ENCODE results near the gene FIZ1.

FIZ1 gene

DNA sequence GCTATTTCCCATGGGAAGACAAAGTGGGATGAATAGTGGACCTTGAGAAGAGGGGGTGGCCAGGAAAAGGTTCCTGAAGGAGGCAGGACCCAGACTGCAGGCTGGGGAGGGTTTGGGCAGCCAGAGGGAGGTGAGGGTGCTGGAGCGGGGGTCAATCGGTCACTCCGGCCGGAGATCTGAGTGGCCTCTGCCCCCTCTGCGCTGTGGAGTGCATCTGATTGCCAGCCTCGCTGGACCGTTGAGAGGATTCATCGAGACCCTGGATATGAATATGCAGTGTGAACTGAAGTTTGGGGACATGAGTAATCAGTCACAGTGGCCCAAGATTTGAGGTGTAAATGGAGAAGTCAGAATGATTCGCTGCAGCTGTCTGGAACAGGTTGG, 36.0 kb upstream of the FIZ1 start:
- H3K4me2 ChIP-seq (ENCODE audit: low read length, poor library complexity, severe bottlenecking): peak overlapping the region; percentile 87
- no peak overlapping the region for H2BK12ac ChIP-seq (ENCODE audit: low read length in 2 of 2)
- H4K8ac ChIP-seq (ENCODE audit: low read length): peak overlapping the region; percentile 74
- H2AFZ ChIP-seq (ENCODE audit: low read depth, low read length): no peak overlapping the region
- H2AK5ac ChIP-seq (ENCODE audit: low read length, severe bottlenecking): peak overlapping the region; percentile 71
- H3K23ac ChIP-seq (ENCODE audit: low read length in 2 of 2): no peak overlapping the region
- H3K4me1 ChIP-seq (ENCODE audit: control insufficient read depth, insufficient read depth, low read depth, low read length): peaks cover 32% of the 10 kb centered on the region
- H3K14ac ChIP-seq (ENCODE audit: low read length in 2 of 2): peak overlapping the region in 1 of 2 experiments; percentile 100
- 10% methylated on average over 9 of the region's 9 CpGs for WGBS
- DNase-seq: no peak
- H2BK120ac ChIP-seq (ENCODE audit: low read depth, low read length): peak overlapping the region; percentile 66
- no peaks in the 10 kb centered on the region for H3K27me3 ChIP-seq (ENCODE audit: control insufficient read depth in 1 of 2, insufficient read depth in 1 of 2, low read length in 2 of 2)
- peak overlapping the region; percentile 94 to 96 for H3K4me3 ChIP-seq (ENCODE audit: insufficient read depth in 1 of 2, low read depth in 1 of 2, low read length in 2 of 2)
- peak overlapping the region; percentile 87 for H2BK5ac ChIP-seq (ENCODE audit: low read depth, low read length, poor library complexity, severe bottlenecking)
- H3K9ac ChIP-seq (ENCODE audit: low read length): peak overlapping the region; percentile 99
- H3K79me1 ChIP-seq (replicated peaks; ENCODE audit: low read length, poor library complexity, severe bottlenecking): peaks cover 15% of the 10 kb centered on the region
- peaks cover 9 to 11% of the 10 kb centered on the region in 2 experiments for H3K36me3 ChIP-seq (ENCODE audit: control insufficient read depth in 1 of 2, insufficient read depth in 2 of 2, low read depth in 1 of 2, low read length in 2 of 2)
- peak overlapping the region; percentile 85 for H2BK15ac ChIP-seq (ENCODE audit: low read depth, poor library complexity, severe bottlenecking)
- H4K91ac ChIP-seq (ENCODE audit: low read length): peak overlapping the region; percentile 87
- H3K4ac ChIP-seq (ENCODE audit: low read depth in 1 of 2, low read length in 2 of 2): peak overlapping the region; percentile 87 to 99
- H3K27ac ChIP-seq (ENCODE audit: low read length, poor library complexity, severe bottlenecking): peak overlapping the region; percentile 87
- no peaks in the 10 kb centered on the region for H3K9me3 ChIP-seq (ENCODE audit: control insufficient read depth, low read length)
- peak overlapping the region; percentile 91 to 95 for H3K18ac ChIP-seq (ENCODE audit: low read depth in 1 of 2, low read length in 2 of 2)

DNA sequence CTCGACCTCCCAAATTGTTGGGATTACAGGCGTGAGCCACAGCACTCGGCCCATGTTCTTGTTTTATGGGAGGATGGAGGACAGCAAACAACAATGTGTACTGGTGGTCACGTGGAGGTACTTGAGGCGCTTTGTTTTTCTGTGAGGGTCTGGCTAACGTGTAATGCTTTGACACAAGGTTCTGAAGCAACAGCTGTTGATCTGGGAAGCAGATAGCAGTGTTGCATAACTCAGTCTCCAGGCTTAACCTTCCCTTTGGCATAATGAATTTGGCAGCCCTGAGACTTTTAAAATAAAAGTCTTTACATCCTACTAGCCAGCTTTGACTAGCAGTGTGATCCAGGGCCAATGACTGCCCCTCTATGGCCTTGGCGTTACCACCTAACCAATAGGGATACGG, 34.5 kb upstream of the FIZ1 start:
- Histone ChIP-seq H3K14ac (ENCODE audit: low read length in 2 of 2) (no peak overlapping the region), H2BK15ac (ENCODE audit: low read depth, poor library complexity, severe bottlenecking) (no peak overlapping the region)

DNA sequence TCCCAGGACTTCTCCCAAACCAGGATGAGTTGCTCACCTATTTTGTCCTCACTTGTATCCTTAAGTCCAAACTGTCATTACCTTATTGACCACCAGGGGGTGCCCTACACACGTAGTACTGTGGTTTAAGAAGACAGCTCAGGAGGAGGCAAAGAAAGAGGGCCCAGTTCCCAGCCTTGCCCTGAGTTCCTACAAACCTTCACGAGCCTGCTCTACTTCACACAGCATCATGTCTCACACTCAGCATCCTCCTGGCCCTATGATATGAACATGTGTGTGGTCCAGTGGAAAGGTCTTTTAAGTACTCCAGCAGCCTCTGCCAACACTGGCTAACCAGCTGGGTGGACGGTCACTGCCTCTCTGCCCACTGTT, 33.1 kb upstream of the FIZ1 start:
- no peak overlapping the region for H2AK5ac ChIP-seq (ENCODE audit: low read length, severe bottlenecking)
- peak overlapping the region; percentile 61 for H3K9ac ChIP-seq (ENCODE audit: low read length)
- H2BK5ac ChIP-seq (ENCODE audit: low read depth, low read length, poor library complexity, severe bottlenecking): no peak overlapping the region
- peak; percentile 94 for DNase-seq
- no peaks in the 10 kb centered on the region for H3K9me3 ChIP-seq (ENCODE audit: control insufficient read depth, low read length)
- H2BK15ac ChIP-seq (ENCODE audit: low read depth, poor library complexity, severe bottlenecking): no peak overlapping the region
- H2AFZ ChIP-seq (ENCODE audit: low read depth, low read length): peak overlapping the region; percentile 72
- peak overlapping the region; percentile 52 for H4K91ac ChIP-seq (ENCODE audit: low read length)
- 100% methylated on average over 1 of the region's 3 CpGs for WGBS
- no peak overlapping the region for H3K14ac ChIP-seq (ENCODE audit: low read length in 2 of 2)
- no peak overlapping the region for H3K18ac ChIP-seq (ENCODE audit: low read depth in 1 of 2, low read length in 2 of 2)
- H3K36me3 ChIP-seq (ENCODE audit: control insufficient read depth in 1 of 2, insufficient read depth in 2 of 2, low read depth in 1 of 2, low read length in 2 of 2): no peaks in the 10 kb centered on the region
- H4K8ac ChIP-seq (ENCODE audit: low read length): peak overlapping the region; percentile 97
- no peak overlapping the region for H2BK120ac ChIP-seq (ENCODE audit: low read depth, low read length)
- H3K4me1 ChIP-seq (ENCODE audit: control insufficient read depth, insufficient read depth, low read depth, low read length): peaks cover 24% of the 10 kb centered on the region
- H3K4me2 ChIP-seq (ENCODE audit: low read length, poor library complexity, severe bottlenecking): no peak overlapping the region
- H2BK12ac ChIP-seq (ENCODE audit: low read length in 2 of 2): no peak overlapping the region
- no peak overlapping the region for H3K4me3 ChIP-seq (ENCODE audit: insufficient read depth in 1 of 2, low read depth in 1 of 2, low read length in 2 of 2)
- H3K4ac ChIP-seq (ENCODE audit: low read depth in 1 of 2, low read length in 2 of 2): peak overlapping the region in 1 of 2 experiments; percentile 57
- peaks cover 9% of the 10 kb centered on the region for H3K79me1 ChIP-seq (replicated peaks; ENCODE audit: low read length, poor library complexity, severe bottlenecking)
- H3K23ac ChIP-seq (ENCODE audit: low read length in 2 of 2): no peak overlapping the region
- no peak overlapping the region for H3K27ac ChIP-seq (ENCODE audit: low read length, poor library complexity, severe bottlenecking)
- no peaks in the 10 kb centered on the region for H3K27me3 ChIP-seq (ENCODE audit: control insufficient read depth in 1 of 2, insufficient read depth in 1 of 2, low read length in 2 of 2)

More for the DNA sequence above, 34.5 kb upstream of the FIZ1 start:
- Histone ChIP-seq H3K27me3 (ENCODE audit: control insufficient read depth in 1 of 2, insufficient read depth in 1 of 2, low read length in 2 of 2) (no peaks in the 10 kb centered on the region), H2BK5ac (ENCODE audit: low read depth, low read length, poor library complexity, severe bottlenecking) (no peak overlapping the region), H3K4ac (ENCODE audit: low read depth in 1 of 2, low read length in 2 of 2) (no peak overlapping the region), H3K36me3 (ENCODE audit: control insufficient read depth in 1 of 2, insufficient read depth in 2 of 2, low read depth in 1 of 2, low read length in 2 of 2) (peaks cover 4 to 7% of the 10 kb centered on the region in 2 experiments), H3K27ac (ENCODE audit: low read length, poor library complexity, severe bottlenecking) (no peak overlapping the region), H3K9me3 (ENCODE audit: control insufficient read depth, low read length) (no peaks in the 10 kb centered on the region), H3K4me3 (ENCODE audit: insufficient read depth in 1 of 2, low read depth in 1 of 2, low read length in 2 of 2) (peak overlapping the region in 1 of 2 experiments; percentile 94), H4K91ac (ENCODE audit: low read length) (peak overlapping the region; percentile 46), H2BK120ac (ENCODE audit: low read depth, low read length) (no peak overlapping the region), H2AFZ (ENCODE audit: low read depth, low read length) (no peak overlapping the region), H3K4me2 (ENCODE audit: low read length, poor library complexity, severe bottlenecking) (no peak overlapping the region), H3K4me1 (ENCODE audit: control insufficient read depth, insufficient read depth, low read depth, low read length) (peaks cover 26% of the 10 kb centered on the region), H2BK12ac (ENCODE audit: low read length in 2 of 2) (no peak overlapping the region), H2AK5ac (ENCODE audit: low read length, severe bottlenecking) (peak overlapping the region; percentile 84), H3K18ac (ENCODE audit: low read depth in 1 of 2, low read length in 2 of 2) (no peak overlapping the region), H3K9ac (ENCODE audit: low read length) (peak overlapping the region; percentile 99), H3K79me1 (replicated peaks; ENCODE audit: low read length, poor library complexity, severe bottlenecking) (peaks cover 13% of the 10 kb centered on the region), H3K23ac (ENCODE audit: low read length in 2 of 2) (no peak overlapping the region), H4K8ac (ENCODE audit: low read length) (peak overlapping the region; percentile 89)
- WGBS: 80% methylated on average over 8 of the region's 8 CpGs
- DNase-seq: no peak

DNA sequence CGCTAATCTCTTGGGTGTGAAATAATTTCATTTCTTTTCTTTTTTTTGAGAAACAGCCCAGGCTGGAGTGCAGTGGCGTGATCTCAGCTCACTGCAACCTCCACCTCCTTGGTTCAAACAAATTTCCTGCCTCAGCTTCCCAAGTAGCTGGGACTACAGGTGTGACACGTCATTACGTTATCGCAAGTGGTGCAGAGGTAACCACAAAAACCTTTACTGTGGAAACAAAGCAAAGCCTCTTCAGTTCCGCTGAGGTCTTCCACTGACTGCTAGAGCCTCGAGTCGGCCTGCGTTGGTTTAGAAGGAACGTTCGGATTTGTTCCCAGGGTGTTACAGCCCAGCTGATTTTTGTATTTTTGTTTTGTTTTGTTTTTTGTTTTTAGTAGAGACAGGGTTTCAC, 27.0 kb upstream of the FIZ1 start:
- no peak overlapping the region for H3K9ac ChIP-seq (ENCODE audit: low read length)
- H3K18ac ChIP-seq (ENCODE audit: low read depth in 1 of 2, low read length in 2 of 2): no peak overlapping the region
- H4K91ac ChIP-seq (ENCODE audit: low read length): no peak overlapping the region
- H3K14ac ChIP-seq (ENCODE audit: low read length in 2 of 2): no peak overlapping the region
- H3K27me3 ChIP-seq (ENCODE audit: control insufficient read depth in 1 of 2, insufficient read depth in 1 of 2, low read length in 2 of 2): no peaks in the 10 kb centered on the region
- H3K23ac ChIP-seq (ENCODE audit: low read length in 2 of 2): no peak overlapping the region
- no peak overlapping the region for H4K8ac ChIP-seq (ENCODE audit: low read length)
- H2BK12ac ChIP-seq (ENCODE audit: low read length in 2 of 2): no peak overlapping the region
- H3K4me3 ChIP-seq (ENCODE audit: insufficient read depth in 1 of 2, low read depth in 1 of 2, low read length in 2 of 2): no peak overlapping the region
- H3K36me3 ChIP-seq (ENCODE audit: control insufficient read depth in 1 of 2, insufficient read depth in 2 of 2, low read depth in 1 of 2, low read length in 2 of 2): peaks cover under 1 to 15% of the 10 kb centered on the region in 2 experiments
- H3K4ac ChIP-seq (ENCODE audit: low read depth in 1 of 2, low read length in 2 of 2): no peak overlapping the region
- H2AK5ac ChIP-seq (ENCODE audit: low read length, severe bottlenecking): no peak overlapping the region
- no peak overlapping the region for H3K4me2 ChIP-seq (ENCODE audit: low read length, poor library complexity, severe bottlenecking)
- H3K4me1 ChIP-seq (ENCODE audit: control insufficient read depth, insufficient read depth, low read depth, low read length): peaks cover 7% of the 10 kb centered on the region
- WGBS: 91% methylated on average over 11 of the region's 11 CpGs
- H2AFZ ChIP-seq (ENCODE audit: low read depth, low read length): no peak overlapping the region
- H2BK15ac ChIP-seq (ENCODE audit: low read depth, poor library complexity, severe bottlenecking): no peak overlapping the region
- H3K79me1 ChIP-seq (replicated peaks; ENCODE audit: low read length, poor library complexity, severe bottlenecking): peaks cover 13% of the 10 kb centered on the region
- DNase-seq: no peak
- H3K9me3 ChIP-seq (ENCODE audit: control insufficient read depth, low read length): no peaks in the 10 kb centered on the region
- H3K27ac ChIP-seq (ENCODE audit: low read length, poor library complexity, severe bottlenecking): no peak overlapping the region
- no peak overlapping the region for H2BK120ac ChIP-seq (ENCODE audit: low read depth, low read length)
- H2BK5ac ChIP-seq (ENCODE audit: low read depth, low read length, poor library complexity, severe bottlenecking): no peak overlapping the region
